GM19238 (cell line): Measurements from ENCODE around the gene GRK3.
"Not testable (repeated sequence)": the region's sequence is repeated elsewhere in the genome, so short reads cannot be mapped to it uniquely, and the experiment has no call there.

Experiments
- DNase-seq: peaks from one replicate; pipeline ENCODE4 v3.0.0; 2011; ENCODE audit warnings: low spot score; ENCODE audit not compliant: insufficient read length

Gene GRK3

DNA sequence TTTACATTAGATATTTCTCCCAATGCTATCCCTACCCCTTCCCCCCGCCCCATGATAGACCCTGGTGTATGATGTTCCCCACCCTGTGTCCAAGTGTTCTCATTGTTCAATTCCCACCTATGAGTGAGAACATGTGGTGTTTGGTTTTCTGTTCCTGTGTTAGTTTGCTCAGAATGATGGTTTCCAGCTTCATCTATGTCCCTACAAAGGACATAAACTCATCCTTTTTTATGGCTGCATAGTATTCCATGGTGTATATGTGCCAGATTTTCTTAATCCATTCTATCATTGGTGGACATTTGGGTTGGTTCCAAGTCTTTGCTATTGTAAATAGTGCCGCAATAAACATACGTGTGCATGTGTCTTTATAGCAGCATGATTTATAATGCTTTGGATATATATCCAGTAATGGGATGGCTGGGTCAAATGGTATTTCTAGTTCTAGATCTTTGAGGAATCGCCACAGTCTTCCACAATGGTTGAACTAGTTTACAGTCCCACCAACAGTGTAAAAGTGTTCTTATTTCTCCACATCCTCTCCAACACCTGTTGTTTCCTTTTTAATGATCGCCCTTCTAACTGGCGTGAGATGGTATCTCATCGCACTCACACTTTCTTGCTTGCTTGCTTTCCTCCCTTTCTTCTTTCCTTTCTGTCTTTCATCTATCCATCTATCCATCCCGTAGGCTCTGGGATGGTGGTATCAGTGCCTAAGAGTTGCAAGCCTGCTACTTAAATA lies 7.7 kb downstream of the GRK3 start:
- not testable (repeated sequence) for DNase-seq

- peak; percentile 5 for DNase-seq
Measured at GRCh38 chr22:25572708-25573171, 8.3 kb downstream of the GRK3 start.

DNA sequence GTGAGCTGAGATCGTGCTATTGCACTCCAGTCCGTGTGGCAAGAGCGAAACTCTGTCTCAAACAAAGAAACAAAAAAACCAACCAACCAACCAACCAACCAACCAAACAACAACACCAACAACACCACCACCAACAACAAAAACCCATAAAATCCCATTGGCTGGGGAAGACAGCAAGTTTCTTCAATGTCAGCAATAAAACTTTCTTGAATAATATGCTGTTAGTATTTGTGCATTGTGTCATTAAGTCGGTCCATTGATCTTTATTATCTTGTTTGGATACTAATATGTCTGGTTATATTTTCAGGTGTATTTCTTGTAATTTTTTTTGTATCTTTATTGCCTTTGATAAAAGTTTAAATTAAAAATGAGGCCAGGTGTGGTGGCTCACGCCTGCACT lies 9.4 kb downstream of the GRK3 start:
- no peak for DNase-seq

GRCh38 chr22:25574736-25575135 lies 10.3 kb downstream of the GRK3 start:
- DNase-seq: no peak

- DNase-seq: not testable (repeated sequence)
Measured at GRCh38 chr22:25575674-25576392, 11.4 kb downstream of the GRK3 start.

DNA sequence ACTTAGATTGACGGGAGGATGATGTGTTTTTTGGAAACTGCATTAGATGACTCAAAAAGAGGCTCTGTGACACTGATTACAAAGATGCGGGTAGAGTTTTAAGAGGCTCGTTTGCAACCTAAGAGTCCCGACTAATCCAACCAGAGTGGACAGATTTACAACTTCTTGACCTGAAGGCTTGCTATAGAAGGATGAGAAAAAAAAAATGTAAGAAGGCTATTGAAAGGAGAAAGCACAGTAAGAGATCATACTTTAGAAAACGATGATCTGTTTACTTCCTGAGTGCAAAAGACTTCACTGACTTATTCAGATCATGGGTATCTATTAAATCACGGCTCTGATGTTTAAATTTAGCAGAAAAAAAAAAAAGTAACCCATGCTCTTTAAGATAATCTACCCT lies 17.0 kb downstream of the GRK3 start:
- not testable (repeated sequence) for DNase-seq

GRCh38 chr22:25582946-25583345 lies 18.5 kb downstream of the GRK3 start:
- DNase-seq: no peak

- DNase-seq: not testable (repeated sequence)
Measured at GRCh38 chr22:25584993-25585392, 20.5 kb downstream of the GRK3 start.

GRCh38 chr22:25589664-25590063 lies 25.2 kb downstream of the GRK3 start:
- not testable (repeated sequence) for DNase-seq

DNA sequence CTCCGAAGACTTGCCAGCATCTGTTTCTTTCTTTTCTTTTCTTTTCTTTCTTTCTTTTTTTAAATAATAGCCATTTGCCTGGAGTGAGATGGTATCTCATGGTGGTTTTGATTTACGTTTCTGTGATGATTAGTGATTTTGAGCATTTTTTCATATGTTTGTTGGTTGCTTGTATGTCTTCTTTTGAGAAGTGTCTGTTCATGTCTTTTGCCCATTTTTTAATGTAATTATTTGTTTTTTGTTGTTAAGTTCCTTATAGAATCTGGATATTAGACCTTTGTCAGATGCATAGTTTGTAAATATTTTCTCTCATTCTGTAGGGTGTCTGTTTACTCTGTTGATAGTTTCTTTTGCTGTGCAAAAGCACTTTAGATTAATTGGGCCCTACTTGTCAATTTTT lies 28.8 kb downstream of the GRK3 start:
- DNase-seq: not testable (repeated sequence)

GRCh38 chr22:25598609-25599008 lies 34.1 kb downstream of the GRK3 start:
- no peak for DNase-seq

DNA sequence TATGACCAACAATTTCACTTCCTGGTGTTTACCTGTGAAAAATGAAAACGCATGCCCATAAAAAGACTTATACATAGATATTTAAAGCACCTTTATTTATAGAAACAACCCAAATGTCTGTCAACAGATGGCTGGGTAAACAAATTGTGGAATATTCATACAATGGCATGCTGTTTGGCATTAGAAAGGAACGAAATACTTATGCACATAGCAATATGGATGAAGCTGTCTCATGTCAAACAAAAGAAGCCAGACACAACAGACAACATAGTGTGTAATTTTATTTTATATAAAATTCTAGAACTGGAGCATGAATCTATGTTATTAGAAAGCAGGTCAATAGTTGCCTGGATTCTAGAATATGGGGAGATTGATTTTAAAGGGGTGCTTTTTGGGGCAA lies 38.0 kb downstream of the GRK3 start:
- DNase-seq: no peak

- no peak for DNase-seq
Measured at GRCh38 chr22:25602916-25603315, 38.4 kb downstream of the GRK3 start.

- DNase-seq: not testable (repeated sequence)
Measured at GRCh38 chr22:25605146-25605545, 40.7 kb downstream of the GRK3 start.

DNA sequence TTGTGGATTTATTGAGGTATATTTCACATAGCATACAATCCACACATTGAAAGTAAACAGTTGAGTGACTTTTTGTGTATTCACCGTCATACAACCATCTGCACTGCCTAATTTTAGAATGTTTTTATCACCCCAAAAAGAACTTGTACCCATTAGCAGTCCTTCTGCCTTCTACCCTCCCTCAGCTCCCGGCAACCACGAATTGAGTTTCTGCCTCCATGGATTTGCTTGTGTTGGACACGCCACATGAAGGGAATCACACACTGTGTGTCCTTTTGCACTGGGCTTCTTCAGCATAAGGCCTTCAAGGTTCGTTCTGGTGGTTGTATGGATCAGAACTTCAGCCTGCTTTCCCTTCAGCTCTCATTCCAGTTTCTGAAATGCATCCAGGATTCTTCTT lies 41.1 kb downstream of the GRK3 start:
- DNase-seq: not testable (repeated sequence)

DNA sequence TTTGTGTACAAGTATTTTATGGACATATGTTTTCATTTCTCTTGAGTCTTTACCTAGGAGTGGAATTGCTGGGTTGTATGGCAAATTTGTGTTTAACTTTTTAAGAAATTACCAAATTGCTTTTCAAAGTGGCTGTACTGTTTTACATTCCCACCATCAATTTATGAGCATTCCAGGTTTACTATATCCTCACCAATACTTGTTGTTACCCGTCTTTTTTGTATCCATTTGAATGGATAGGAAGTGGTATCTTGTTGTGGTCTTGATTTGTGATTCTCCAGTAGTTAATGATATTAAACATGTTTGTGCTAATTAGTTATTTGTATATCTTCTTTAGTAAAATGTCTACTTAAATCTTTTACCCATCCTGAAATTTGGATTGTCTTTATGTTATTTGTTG lies 46.8 kb downstream of the GRK3 start:
- DNase-seq: not testable (repeated sequence)

DNA sequence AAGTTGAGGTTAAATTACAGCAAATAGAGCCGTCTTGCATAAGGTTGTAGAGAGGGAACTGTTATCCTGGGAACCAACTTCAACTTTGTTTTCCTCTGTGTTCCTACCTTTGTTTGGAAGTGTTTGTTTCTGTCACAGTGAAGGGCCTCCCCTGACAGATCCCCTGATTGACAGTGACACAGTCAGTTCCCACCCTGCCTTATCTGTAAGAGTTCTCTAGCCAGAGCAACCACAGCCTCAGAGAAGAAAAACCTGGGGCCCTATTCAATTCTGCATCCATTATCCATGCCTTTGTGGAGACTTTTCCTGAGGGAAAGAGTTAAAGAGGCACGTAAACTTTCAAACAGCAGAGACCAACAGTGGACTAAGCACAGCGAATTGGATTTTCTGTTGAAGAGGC lies 48.7 kb downstream of the GRK3 start:
- not testable (repeated sequence) for DNase-seq

DNA sequence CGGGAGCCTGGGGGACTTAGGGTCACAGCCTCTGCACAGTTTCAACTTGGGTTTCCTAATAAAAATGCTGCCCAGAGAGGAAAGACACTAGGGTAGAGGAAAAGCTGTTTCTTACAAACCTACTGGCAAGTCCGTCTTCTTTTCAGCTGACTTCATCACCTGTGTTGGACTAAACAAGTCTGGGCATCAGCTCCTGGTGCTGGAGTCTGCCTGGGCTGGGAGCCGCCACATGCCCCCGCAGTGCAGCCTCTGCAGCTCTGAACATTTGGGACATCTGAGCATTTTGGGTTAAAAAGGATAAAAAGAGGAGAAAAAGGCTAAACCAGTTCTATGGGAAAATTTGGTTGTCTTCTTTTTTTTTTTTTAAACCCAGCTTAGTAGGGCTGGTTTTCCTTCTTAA lies 49.1 kb downstream of the GRK3 start:
- not testable (repeated sequence) for DNase-seq

DNA sequence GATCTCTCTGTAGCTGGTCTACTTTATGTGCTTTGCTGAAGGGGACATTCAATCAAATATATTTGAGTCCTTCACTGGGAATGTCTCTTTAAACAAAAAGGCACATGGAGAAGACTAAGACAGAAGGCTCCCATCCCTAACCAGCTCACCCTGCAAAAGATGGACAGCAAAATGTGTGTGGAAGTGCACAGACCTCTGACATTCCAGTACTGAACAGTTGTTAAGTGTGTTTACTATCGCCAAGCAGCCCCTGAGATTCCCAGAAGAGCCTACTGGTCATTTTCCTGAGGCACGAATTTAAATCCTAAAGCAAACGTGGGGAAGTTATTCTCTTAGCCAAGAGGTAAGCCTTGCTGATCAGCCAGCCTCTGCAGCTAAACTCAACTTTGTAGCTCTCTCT lies 50.3 kb downstream of the GRK3 start:
- DNase-seq: not testable (repeated sequence)

- no peak for DNase-seq
Measured at GRCh38 chr22:25621986-25622385, 57.5 kb downstream of the GRK3 start.

- DNase-seq: peak; percentile 13
Measured at GRCh38 chr22:25623310-25623734, 58.8 kb downstream of the GRK3 start.

- DNase-seq: no peak
Measured at GRCh38 chr22:25623851-25624250, 59.4 kb downstream of the GRK3 start.

- no peak for DNase-seq
Measured at GRCh38 chr22:25624476-25624875, 60.0 kb downstream of the GRK3 start.
